K562 (cell line): ENCODE data around the gene GPC3. TPM values are rescaled to one million over a fixed set of nuclear protein-coding genes. Genes with fewer than 3 reads are reported as not detected.

Experiments
- polyA plus RNA-seq, 8 experiments: library from polyadenylated mRNA; depleted of rRNA in 4 of 8; stranded (reverse) in 5 of 8; unstranded in 3 of 8; fragments of >200 nt; fragmentation: Nextera tagmentation in 2 of 8; fragmentation: Illumina TruSeq in 1 of 8; extraction: Ambion mirVana in 2 of 8; extraction: Trizol in 1 of 8; gene quantifications; 2 replicates each; pipeline versions ENCODE4 v1.2.1 to v1.2.3, GENCODE V29; 2011 to 2014; ENCODE audit warnings: inconsistent platforms in 1 of 8, missing spikeins in 1 of 8
- total RNA-seq, 7 experiments: library from RNA; depleted of rRNA in 6 of 7; stranded (reverse); fragments of >200 nt in 6 of 7; fragmentation: Illumina TruSeq in 2 of 7; extraction: Trizol in 2 of 7; gene quantifications; 2 replicates each; pipeline versions ENCODE4 v1.2.1 to v1.2.3, GENCODE V29; 2011 to 2021; ENCODE audit warnings: low replicate concordance in 1 of 7
- TF ChIP-seq, protein P1 (sequence below), 2 experiments: fragments of 450-650 bp in 1 of 2; sonication (generic) in 1 of 2; formaldehyde crosslinking in 1 of 2; IDR thresholded peaks; 2 replicates each; pipeline versions ENCODE4 v1.7.1 to v1.9.0; 2016 to 2022; ENCODE audit warnings: inconsistent platforms in 1 of 2, mild to moderate bottlenecking in 1 of 2, missing genetic modification reagents in 1 of 2

Gene GPC3
- total and polyA plus RNA-seq, 9 of the 15 experiments (the other 6 are each of a cell fraction or from before 2014, with no cell fraction given), result 0.42 TPM; not detected in 8

DNA sequence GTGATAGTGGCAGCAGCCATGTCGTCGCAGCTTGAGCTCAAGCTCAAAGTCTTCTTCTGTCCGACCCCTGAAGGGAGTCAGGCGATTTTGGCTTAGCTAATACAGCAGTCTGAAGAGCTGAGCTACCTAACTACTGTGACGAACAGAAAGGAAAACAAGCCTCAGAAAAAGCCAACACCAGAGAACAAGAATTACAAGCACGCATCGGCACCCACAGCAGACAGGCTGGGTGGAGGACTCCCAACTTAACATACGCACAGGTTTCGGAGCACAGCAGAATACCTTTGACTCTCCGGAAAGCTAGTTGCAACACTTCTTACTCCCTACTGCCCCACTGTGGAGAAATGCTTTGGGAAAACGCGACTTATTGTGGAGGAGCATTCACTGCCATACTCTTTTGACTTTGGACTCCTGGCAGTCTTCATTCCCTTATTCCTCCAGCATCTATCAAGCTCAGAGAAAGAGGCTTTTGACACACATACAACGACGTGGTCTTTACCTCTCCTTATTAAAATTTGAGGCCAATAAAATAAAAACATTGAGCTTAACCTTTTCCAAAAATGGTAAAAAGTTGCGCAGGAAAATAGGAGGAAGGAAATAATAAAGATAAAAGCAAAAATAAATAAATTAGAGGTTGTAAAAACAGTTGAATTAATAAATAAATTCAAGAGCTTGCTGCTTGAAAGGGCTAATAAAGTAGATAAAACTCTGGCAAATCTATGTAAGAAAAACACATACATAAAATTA is 41.3 kb upstream of the GPC3 start (continued):
- TF ChIP-seq, protein P1, sequence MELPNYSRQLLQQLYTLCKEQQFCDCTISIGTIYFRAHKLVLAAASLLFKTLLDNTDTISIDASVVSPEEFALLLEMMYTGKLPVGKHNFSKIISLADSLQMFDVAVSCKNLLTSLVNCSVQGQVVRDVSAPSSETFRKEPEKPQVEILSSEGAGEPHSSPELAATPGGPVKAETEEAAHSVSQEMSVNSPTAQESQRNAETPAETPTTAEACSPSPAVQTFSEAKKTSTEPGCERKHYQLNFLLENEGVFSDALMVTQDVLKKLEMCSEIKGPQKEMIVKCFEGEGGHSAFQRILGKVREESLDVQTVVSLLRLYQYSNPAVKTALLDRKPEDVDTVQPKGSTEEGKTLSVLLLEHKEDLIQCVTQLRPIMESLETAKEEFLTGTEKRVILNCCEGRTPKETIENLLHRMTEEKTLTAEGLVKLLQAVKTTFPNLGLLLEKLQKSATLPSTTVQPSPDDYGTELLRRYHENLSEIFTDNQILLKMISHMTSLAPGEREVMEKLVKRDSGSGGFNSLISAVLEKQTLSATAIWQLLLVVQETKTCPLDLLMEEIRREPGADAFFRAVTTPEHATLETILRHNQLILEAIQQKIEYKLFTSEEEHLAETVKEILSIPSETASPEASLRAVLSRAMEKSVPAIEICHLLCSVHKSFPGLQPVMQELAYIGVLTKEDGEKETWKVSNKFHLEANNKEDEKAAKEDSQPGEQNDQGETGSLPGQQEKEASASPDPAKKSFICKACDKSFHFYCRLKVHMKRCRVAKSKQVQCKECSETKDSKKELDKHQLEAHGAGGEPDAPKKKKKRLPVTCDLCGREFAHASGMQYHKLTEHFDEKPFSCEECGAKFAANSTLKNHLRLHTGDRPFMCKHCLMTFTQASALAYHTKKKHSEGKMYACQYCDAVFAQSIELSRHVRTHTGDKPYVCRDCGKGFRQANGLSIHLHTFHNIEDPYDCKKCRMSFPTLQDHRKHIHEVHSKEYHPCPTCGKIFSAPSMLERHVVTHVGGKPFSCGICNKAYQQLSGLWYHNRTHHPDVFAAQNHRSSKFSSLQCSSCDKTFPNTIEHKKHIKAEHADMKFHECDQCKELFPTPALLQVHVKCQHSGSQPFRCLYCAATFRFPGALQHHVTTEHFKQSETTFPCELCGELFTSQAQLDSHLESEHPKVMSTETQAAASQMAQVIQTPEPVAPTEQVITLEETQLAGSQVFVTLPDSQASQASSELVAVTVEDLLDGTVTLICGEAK (IDR thresholded peaks at IDR 0.05), result no peak
- TF ChIP-seq, protein P1 (CRISPR knock-in tag; IDR thresholded peaks at IDR 0.05), result no peak
